GM18867 (cell line): ENCODE measurements around the gene UCHL5.

Source experiments
- ATAC-seq: cut with Tn5 transposase; IDR thresholded peaks from one replicate; pipeline ENCODE4 v1.9.1; 2021; ENCODE audit warnings: mild to moderate bottlenecking, moderate library complexity; ENCODE audit not compliant: unreplicated experiment

UCHL5 gene

DNA sequence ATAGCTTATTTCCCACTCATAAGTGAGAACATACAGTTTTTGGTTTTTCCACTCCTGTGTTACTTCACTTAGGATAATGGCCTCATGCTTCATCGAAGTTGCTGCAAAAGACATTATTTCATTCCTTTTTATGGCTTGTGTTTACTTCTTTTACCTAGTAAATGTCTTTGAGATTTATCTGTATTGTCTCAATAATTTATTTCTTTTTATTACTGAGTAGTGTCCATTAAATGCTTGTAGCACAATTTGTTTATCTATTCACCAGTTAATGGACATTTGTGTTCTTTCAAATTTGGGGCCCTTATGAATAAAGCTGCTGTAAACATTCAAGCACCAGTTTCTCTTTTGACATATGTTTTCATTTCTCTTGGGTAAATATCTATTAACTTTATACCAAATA is 86.0 kb downstream of the UCHL5 start:
- no peak for ATAC-seq

DNA sequence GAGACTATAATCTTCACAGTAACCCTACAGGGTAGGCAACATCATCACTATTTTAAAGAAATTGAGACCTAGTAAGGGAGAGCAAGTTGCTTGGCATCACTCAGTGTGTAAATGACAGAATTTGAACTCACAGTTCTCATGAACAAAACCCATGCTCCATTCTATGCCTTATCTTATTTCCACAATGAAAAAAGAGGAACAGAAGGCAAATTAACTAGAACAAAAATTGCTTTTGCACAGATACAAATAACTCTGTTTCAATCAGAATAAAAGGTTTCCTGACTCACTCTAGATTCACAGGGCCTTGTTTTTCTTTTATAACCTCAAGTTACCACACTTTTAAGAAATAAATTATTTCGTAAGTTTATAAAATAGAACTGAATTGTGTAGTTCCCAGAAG is 90.1 kb downstream of the UCHL5 start:
- no peak for ATAC-seq

DNA sequence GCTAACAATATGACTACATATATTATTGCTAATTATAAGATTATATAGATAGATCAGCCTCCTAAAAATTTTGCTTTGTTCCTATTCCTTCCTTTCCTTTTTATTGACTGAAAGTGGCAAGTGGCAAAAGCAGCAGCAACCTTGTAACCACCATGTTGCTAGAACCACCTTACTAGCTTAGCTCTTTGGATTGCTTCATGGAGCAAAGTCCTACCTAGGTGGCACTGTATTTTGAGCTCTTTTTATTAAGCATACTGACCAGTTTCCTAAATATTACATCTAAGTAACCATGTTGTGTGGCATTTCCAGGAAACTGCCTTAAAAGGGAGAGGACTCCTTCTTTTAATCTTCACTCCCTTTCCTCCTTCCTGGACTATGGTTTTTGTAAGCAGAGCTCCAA is 90.8 kb downstream of the UCHL5 start:
- ATAC-seq: no peak

DNA sequence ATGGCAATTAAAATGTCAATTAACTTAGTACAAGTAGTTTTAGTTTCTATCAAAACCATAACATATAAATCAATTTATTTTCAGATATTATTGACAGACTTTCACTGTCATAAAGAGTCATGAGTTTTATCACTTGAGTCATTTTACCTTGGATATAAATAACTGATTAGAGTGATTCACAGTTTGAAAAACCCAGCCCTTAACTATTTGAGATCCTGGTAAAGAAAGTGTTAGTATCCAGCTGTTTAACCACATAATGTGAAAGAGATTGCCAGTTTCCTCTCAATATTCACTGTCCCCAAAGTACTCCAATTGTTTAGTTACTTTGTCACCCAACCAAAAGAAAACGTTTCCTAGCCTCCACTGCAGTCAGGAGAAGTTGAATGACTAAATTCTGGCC is 91.3 kb downstream of the UCHL5 start:
- ATAC-seq: no peak

DNA sequence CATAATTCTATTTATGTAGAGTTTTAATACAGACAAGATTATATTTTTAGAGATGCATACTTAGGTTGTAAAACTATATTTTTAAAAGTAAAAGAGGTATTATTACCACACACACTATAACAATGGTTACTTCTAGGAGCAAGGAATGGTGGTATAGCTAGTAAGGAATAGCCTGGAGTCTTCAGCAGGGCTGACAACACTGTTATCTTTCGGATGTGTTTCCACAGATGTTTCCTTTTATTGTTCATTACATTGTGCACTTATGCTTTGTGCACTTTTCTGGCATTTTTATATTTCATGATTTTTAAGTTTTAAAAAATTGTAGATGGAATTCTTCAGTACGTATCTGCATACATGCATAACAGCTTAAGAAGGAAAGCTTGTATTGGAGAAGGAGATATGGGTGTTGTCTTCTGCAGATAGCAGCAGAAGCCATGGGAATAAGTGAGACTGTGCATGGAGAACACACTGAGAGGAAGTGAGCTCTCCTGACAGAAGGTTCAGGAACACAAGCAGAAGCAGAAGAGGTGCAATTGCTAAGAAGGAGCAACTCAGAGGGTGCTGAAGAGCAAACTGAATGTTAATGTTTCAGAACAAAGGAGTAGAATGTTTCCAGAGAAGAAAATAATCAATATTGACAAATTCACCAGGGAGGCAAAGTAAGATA is 91.8 kb downstream of the UCHL5 start:
- no peak for ATAC-seq

DNA sequence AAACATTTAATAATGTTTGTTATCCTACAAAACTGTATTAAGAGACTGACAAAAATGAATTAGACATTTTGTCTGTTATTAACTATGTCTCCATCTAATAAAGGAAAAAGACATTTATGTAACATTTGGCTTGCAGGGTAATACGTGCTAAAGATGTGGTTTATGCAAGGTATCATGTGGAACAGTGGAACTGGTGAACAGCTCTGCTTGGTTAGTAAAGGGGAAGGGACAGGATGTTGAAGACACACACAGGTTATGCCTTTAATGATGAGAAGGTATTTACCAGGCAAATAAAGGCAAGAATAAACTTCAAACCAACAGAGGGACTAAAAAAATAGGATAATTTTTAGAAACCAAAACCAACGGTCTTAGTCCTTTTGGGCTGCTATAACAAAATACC is 93.1 kb downstream of the UCHL5 start:
- ATAC-seq: peak; percentile 66

DNA sequence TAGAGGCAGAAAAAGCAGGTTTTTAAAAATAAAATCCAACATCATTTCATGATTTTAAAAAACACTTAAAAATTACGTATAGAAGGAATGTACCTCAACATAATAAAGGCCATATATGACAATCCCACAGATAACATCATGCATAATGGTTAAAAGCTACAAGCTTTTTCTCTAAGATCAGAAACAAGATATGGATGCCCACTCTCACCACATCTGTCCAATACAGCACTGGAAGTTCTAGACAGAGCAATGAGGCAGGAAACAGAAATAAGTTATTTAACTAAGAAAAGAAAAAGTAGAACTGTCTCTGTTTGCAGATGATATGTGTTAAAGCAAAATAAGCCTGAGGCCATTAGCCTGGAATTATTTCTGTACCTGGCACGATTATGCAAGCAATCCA is 96.3 kb downstream of the UCHL5 start:
- no peak for ATAC-seq
